C4-2B (cell line): ENCODE measurements around the gene SLC6A12.

ENCODE experiments used
- CTCF ChIP-seq: fragments of 450-650 bp; conservative IDR thresholded peaks from 2 replicates; pipeline ENCODE4 v1.5.1; 2017; ENCODE audit warnings: mild to moderate bottlenecking
- ZFX ChIP-seq: fragments of 450-650 bp; IDR thresholded peaks from 2 replicates; pipeline ENCODE4 v1.6.1; 2017

- TF ChIP-seq CTCF (no peak), ZFX (no peak)
Measured at GRCh38 chr12:263574-263973, 49.6 kb upstream of the SLC6A12 start.
